ENCODE results near the gene EIF4EBP3.

The EIF4EBP3 gene

GRCh38 chr5:140560227-140560626, 12.8 kb downstream of the EIF4EBP3 start:
- H3K4me2 ChIP-seq, result no peak overlapping the region
- no peaks in the 10 kb centered on the region for H4K20me1 ChIP-seq (ENCODE audit: insufficient read depth)
- H3K9ac ChIP-seq, result no peak overlapping the region
- TF ChIP-seq, protein P1, sequence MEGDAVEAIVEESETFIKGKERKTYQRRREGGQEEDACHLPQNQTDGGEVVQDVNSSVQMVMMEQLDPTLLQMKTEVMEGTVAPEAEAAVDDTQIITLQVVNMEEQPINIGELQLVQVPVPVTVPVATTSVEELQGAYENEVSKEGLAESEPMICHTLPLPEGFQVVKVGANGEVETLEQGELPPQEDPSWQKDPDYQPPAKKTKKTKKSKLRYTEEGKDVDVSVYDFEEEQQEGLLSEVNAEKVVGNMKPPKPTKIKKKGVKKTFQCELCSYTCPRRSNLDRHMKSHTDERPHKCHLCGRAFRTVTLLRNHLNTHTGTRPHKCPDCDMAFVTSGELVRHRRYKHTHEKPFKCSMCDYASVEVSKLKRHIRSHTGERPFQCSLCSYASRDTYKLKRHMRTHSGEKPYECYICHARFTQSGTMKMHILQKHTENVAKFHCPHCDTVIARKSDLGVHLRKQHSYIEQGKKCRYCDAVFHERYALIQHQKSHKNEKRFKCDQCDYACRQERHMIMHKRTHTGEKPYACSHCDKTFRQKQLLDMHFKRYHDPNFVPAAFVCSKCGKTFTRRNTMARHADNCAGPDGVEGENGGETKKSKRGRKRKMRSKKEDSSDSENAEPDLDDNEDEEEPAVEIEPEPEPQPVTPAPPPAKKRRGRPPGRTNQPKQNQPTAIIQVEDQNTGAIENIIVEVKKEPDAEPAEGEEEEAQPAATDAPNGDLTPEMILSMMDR (conservative IDR thresholded peaks at IDR 0.05; ENCODE audit: low read depth, low read length), result no peak
- H3K79me2 ChIP-seq (ENCODE audit: insufficient read depth, low read depth), result peaks cover 23% of the 10 kb centered on the region
- H3K4me1 ChIP-seq (ENCODE audit: low read depth, poor library complexity, severe bottlenecking), result peaks cover 27% of the 10 kb centered on the region
- H3K27ac ChIP-seq, result no peak overlapping the region
- no peak overlapping the region for H2AFZ ChIP-seq (ENCODE audit: low read depth)
- H3K36me3 ChIP-seq (ENCODE audit: insufficient read depth), result no peaks in the 10 kb centered on the region
- no peak overlapping the region for H3K4me3 ChIP-seq (IDR thresholded peaks at IDR 0.05; ENCODE audit: insufficient read depth, low read depth, low read length)
- no peaks in the 10 kb centered on the region for H3K27me3 ChIP-seq (ENCODE audit: insufficient read depth, low read depth)

DNA sequence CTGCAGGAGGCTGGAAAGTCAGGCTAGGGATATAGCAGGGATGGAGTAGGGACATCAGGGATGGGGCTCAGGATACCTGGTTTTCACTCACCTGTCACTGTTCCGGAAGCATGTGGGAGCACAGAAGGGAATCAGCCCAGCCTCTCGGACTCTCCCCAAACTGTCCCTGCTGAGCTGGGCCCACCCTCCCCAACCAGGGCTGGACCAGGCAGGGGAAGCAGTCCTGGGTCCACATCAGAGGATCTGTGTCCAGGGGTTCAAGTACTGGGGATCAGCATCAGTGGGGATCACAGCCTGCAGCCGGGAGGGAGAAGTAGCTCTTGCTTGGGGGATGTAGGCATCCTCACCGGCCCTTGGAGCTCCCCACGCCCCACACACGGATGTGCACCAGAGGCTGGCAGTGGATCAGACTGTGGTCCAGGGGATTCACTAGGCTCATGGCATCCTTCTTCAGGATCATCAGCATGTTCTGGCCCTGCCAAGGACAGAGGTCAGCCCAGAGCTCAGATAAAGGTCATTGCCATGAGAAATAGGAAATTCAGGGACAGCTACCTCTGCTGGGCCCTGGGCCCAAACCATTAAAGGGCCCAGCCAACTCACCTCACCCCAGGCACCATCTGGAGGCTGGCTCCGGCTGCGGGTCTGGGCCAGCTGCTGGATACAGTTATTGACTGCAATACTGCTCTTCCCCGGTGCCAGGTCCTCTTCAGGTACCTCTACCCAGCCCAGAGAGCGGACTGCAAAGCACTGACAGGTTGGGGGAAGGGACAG, 14.5 kb downstream of the EIF4EBP3 start:
- TF ChIP-seq, protein P1 (conservative IDR thresholded peaks at IDR 0.05; ENCODE audit: low read depth, low read length), result no peak
- Histone ChIP-seq H3K9ac (no peak overlapping the region), H3K4me1 (ENCODE audit: low read depth, poor library complexity, severe bottlenecking) (peaks cover 25% of the 10 kb centered on the region), H3K4me3 (IDR thresholded peaks at IDR 0.05; ENCODE audit: insufficient read depth, low read depth, low read length) (no peak overlapping the region), H2AFZ (ENCODE audit: low read depth) (no peak overlapping the region), H3K4me2 (no peak overlapping the region), H4K20me1 (ENCODE audit: insufficient read depth) (no peaks in the 10 kb centered on the region), H3K79me2 (ENCODE audit: insufficient read depth, low read depth) (peaks cover 23% of the 10 kb centered on the region), H3K27ac (no peak overlapping the region), H3K27me3 (ENCODE audit: insufficient read depth, low read depth) (no peaks in the 10 kb centered on the region), H3K36me3 (ENCODE audit: insufficient read depth) (no peaks in the 10 kb centered on the region)

DNA sequence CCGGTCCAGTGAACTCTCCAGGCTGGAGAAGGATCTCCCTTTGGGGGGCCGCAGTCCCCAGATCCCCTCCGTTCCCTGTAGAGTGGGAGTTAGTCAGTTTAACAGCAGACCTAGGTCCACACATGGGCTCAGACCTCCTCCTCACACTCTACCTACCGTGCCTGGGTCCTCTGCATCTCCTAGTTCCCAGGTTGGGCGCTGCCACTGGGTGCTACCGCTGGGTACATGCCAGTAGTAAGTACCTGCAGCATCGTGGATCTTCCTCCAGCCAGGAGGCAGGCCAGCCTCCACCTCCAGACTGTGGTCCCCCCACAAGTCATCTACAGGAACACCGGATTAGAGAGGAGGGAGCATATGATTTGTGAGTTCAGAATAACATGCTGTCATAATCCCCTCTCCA, 16.1 kb downstream of the EIF4EBP3 start:
- Histone ChIP-seq H3K27ac (peak overlapping the region; percentile 76), H3K36me3 (ENCODE audit: insufficient read depth) (no peaks in the 10 kb centered on the region), H3K27me3 (ENCODE audit: insufficient read depth, low read depth) (no peaks in the 10 kb centered on the region), H3K9ac (peak overlapping the region; percentile 74; the same call in 1 of the 2 replicates), H3K4me2 (peak overlapping the region; percentile 91), H3K4me1 (ENCODE audit: low read depth, poor library complexity, severe bottlenecking) (peaks cover 28% of the 10 kb centered on the region), H3K79me2 (ENCODE audit: insufficient read depth, low read depth) (peaks cover 23% of the 10 kb centered on the region), H4K20me1 (ENCODE audit: insufficient read depth) (no peaks in the 10 kb centered on the region), H3K4me3 (IDR thresholded peaks at IDR 0.05; ENCODE audit: insufficient read depth, low read depth, low read length) (no peak overlapping the region), H2AFZ (ENCODE audit: low read depth) (peak overlapping the region; percentile 77)
- TF ChIP-seq, protein P1 (conservative IDR thresholded peaks at IDR 0.05; ENCODE audit: low read depth, low read length), result no peak

- H3K36me3 ChIP-seq (ENCODE audit: insufficient read depth), result no peaks in the 10 kb centered on the region
- H3K4me3 ChIP-seq (IDR thresholded peaks at IDR 0.05; ENCODE audit: insufficient read depth, low read depth, low read length), result no peak within 1 kb of the TSS
- peak within 1 kb of the TSS; percentile 76 for H3K27ac ChIP-seq
- peak within 1 kb of the TSS; percentile 74 for H3K9ac ChIP-seq
- H3K79me2 ChIP-seq (ENCODE audit: insufficient read depth, low read depth), result peaks cover 23% of the 10 kb centered on the region
- peak within 1 kb of the TSS; percentile 91 for H3K4me2 ChIP-seq
- H4K20me1 ChIP-seq (ENCODE audit: insufficient read depth), result no peaks in the 10 kb centered on the region
- peaks cover 36% of the 10 kb centered on the region for H3K4me1 ChIP-seq (ENCODE audit: low read depth, poor library complexity, severe bottlenecking)
- H3K27me3 ChIP-seq (ENCODE audit: insufficient read depth, low read depth), result no peaks in the 10 kb centered on the region
- H2AFZ ChIP-seq (ENCODE audit: low read depth), result peak within 1 kb of the TSS; percentile 77
- TF ChIP-seq, protein P1 (conservative IDR thresholded peaks at IDR 0.05; ENCODE audit: low read depth, low read length), result no peak
Measured at GRCh38 chr5:140564196-140565023, 16.9 kb downstream of the EIF4EBP3 start, which contains the start of the genes APBB3 and SLC35A4. Gene APBB3, minus strand, starts transcription at chr5:140564598. Its CDS starts 353 bp downstream, at chr5:140564245. Gene SLC35A4, plus strand, starts transcription at chr5:140564828. Its CDS starts 2,342 bp downstream, at chr5:140567170.
